Stimulated activated CD8-positive, alpha-beta memory T cell treated with anti-CD3 and anti-CD28 coated beads, Interleukin-15, amount 100 ng/mL, for 1 hour (primary cell): Measurements from ENCODE around the gene TTC3.

ENCODE experiments used
- DNase-seq: peaks from one replicate; pipeline ENCODE4 v3.0.0-alpha.2; 2020; ENCODE audit warnings: low read depth

Gene TTC3

DNA sequence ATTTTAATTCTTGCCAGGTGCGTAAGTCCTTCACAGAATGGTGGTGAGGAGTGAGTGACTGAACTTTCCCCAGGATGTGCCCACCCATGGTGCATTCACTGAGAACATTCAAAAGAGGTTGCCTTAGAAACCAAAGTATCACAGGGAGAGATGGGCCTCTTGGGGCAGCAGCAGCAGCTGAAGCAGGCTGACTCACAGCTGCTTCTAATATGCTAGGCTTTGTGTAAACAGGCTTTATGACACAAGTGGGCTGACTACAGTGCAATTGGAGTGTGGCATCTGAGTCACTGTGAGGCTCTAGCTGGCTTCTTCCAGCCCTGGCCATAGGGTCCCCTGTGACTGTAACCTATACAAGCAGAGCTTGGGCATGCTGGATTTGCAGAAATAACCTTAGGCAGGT, 12.8 kb upstream of the TTC3 start:
- DNase-seq: no peak

DNA sequence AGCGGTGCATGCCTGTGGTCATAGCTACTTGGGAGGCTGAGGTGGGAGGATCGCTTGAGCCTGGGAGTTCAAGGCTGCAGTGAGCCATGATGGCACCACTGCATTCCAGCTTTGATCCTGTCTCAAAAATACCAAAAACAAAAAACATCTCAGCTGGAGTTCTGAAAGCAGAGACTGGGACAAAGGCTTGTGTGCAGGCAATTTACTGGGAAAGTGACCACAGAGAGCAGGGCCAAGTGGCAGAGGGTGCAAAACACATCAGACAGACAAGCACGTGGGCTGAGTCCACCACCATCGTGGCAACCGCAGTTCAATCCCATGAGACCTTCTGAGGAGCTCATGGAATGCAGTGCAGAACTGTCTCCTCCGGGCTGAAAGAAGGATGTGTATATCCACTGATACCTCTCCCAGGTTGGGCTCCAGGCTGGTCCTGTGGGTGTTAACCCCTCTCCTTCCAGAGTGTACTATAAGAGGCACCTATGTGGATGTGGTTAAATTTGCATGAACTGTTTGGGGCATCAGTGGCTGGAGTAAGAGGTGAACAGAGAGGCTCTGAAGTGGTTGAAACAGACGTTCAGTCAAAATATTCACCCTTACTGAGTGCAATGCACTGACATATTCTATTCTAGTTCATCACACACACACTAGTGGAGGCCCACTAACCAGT, 11.0 kb upstream of the TTC3 start:
- DNase-seq: no peak

GRCh38 chr21:37062593-37062935, 10.5 kb upstream of the TTC3 start:
- DNase-seq: no peak

DNA sequence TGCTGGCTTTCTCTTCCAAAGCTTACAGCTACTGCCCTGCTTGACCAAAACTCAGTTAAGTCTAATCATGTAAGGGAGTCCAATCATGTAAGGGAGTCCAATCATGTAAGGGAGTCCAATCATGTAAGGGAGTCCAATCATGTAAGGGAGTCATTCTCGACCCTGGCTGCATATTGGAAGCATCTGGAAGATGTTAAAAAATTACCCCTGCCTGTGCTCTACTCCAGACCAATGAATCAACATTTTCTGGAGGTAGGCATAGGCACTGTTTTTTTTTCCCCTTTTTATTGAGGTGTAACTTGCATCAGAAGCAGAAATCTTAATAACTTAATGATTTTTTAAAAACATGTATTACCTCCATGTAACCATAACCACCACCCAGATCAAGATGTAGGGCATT, 9.6 kb upstream of the TTC3 start:
- no peak for DNase-seq

DNA sequence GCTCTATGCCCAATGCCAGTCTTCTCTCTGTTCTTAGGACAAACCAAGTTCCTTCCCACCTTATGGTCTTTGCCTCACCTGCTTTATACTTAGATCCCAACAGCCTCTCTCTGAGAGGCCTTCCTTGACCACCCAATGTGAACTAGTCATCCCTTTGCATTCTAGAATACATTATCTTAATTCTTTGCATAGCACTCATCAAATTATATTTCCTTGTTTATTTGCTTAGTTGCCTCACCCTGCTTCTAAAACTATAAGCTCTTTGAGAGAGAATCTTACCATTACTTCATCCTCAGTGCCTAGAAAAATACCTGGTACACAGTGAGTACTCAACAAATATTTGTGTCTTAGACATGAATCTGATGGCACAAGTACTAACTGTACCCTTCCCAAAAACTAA, 8.2 kb upstream of the TTC3 start:
- no peak for DNase-seq

DNA sequence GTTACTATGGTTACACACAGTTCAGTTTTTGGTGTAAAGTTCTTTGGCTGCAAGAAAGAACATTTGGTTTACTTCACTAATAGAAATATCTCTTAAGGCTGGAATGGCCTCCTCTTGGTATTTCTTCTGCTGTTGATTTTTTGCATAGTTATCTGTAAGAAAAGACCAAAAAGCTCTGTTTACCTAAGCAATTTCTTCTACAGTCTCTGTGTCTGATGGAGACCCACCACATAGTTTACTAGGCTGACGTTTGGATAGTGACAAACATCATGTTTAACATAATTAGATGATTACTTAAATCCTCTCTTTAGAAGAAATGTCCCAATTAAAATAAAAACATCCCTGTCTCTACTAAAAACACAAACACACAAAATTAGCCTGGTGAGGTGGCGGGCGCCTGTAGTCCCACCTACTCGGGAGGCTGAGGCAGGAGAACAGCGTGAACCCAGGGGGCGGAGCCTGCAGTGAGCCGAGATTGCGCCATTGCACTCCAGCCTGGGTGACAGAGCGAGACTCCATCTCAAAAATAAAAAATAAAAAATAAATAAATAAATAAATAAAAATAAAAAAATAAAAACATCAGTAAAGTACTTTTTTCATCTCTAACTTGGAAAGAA, 7.4 kb upstream of the TTC3 start:
- no peak for DNase-seq

GRCh38 chr21:37071561-37072273, 1.3 kb upstream of the TTC3 start:
- DNase-seq: no peak

DNA sequence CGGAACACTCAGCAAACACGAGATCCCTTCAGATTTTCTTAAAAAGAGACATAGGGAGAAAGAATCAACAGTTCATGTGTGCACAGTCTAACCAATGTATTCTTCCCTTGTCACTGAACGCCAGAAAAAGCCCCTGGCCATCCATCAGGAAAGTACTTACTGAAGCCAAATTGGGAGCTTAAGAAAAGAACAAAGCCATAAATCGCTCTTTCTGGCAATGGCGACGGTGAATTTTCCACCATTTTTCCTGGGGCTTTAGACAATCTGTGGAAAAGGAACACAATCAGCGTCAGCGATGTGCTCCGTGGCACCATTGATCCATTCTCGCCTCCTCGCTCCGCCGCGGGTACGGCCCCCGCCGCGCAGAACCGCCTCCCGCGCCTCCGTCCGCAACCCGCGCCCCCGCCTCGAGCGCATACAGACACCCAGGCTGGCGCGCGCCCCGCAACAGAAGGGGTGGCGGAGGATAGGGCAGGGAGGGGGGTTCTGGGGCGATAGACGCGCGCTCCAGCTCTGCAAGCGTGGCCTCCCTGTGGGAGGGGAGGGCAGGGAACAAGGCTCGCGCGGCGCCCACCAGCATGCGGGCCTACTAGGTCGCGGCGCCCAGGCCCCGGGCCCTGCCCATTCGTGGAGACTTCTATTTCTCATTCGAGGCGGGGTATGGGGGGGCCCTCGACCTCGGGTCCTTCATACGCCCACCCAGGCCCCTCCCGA, 623 bp upstream of the TTC3 start:
- DNase-seq: no peak

DNA sequence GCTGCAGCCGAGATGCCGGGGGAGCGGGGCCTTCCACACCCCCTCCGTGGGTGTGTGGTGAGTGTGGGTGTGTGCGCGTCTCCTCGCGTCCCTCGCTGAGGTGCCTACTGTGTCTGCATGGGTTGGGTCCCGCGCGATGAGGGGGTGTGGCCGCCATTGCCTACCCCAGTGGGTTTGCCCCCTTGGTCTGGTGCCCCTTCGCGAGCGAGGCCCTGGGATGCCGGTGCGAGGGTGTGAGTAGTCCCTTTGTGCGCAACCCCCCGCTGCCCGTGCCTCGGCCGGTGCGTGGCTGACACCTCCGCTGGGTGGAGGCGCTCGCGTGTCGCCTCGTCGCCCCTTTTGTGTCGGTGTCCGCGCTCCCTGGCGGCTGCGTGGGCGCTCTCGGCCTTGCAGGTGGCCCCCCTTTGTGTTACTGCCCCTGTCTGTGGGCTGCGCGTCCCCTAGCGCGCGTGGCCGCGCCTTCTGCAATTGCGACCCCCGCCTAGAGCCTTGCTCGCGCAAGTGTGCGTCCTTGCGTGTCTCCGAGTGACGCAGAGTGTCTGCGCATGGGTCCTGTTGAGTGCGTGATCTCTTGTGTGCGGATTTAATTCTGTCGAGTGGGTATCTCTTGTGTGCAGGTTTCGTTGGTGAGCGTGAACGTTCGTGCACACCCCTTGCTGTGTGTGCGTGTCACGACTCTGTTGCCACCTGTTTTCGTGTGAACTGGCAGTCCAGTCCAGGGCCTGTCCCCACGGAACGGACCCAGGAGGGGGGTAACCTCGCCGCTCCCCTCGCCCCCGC, 553 bp downstream of the TTC3 start:
- peak; percentile 35 for DNase-seq

GRCh38 chr21:37074197-37074510, 1.1 kb downstream of the TTC3 start:
- no peak for DNase-seq

GRCh38 chr21:37074546-37074945, 1.5 kb downstream of the TTC3 start:
- DNase-seq: no peak

DNA sequence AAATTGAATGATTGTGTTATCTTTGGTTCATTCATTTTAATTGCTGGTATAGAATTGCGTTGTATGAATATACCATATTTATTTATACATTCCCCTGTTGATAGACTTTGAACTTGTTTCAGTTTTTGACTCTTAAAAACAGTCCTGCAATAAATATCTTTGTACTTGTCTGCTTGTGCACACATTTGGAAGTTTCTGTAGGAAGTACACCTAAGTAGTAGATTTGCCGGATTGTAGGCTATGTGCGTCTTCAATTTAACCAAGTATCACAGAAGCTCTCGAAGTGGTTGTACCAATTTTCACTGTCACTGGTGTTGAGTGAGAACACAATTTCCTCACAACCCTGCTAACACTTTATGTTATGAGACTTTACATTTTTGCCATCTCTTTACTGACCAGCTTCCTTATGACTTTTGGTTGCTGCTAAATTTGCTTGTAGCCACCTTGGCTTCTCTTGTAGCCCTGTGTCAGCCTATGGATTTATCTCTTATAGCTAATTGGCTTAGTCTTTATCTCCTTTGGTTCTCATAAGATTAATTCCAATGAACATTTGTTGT, 2.2 kb downstream of the TTC3 start:
- DNase-seq: no peak

DNA sequence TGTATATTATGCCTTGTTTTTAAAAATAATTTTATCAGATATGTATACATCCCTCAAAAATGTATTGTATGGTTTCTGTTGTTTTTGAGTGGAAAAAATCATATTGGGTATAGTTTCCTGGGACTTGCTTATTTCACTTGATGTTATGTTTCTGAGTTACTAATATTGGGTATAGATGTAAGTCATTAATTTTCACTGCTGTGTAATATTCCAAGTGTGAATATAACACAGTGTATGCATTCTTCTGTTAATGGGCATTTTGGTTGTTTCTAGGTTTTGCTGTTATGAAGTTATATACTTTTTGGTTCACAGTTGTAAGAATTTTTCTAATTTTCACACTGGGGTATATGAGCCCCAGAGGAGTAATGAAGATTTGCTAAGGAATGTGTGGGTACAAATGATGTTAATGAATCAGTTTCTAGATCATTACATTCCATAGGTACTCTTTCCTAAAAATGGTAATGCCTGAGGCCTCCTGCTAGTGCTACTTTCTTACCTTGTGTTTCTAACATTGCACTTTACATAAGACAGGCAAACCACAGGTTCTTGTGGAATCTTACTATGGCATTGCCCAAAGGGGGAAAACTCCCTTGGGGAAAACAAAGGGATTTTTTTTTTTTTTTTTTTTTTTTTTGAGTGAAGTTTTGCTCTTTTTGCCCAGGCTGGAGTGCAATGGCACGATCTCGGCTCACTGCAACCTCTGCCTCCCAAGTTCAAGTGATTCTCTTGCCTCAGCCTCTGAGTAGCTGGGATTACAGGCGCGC, 3.2 kb downstream of the TTC3 start:
- no peak for DNase-seq

DNA sequence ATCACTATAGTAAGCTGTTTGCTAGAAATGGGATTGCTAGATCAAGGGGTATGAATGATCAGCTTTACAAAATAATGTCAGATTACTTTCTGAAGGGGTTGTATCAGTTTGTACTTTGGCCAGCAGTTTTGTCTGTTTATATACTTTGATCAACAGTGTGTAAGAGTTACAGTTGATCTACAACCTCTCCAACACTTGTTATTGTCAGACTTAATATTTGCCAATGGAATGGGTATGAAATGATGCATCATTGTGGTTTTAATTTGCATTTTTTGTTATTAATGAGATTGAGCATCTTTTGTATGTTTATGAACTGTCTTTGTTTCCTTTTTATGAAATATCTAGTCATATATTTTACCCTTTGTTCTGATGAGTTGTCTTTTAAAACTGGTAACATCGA, 4.3 kb downstream of the TTC3 start:
- no peak for DNase-seq

DNA sequence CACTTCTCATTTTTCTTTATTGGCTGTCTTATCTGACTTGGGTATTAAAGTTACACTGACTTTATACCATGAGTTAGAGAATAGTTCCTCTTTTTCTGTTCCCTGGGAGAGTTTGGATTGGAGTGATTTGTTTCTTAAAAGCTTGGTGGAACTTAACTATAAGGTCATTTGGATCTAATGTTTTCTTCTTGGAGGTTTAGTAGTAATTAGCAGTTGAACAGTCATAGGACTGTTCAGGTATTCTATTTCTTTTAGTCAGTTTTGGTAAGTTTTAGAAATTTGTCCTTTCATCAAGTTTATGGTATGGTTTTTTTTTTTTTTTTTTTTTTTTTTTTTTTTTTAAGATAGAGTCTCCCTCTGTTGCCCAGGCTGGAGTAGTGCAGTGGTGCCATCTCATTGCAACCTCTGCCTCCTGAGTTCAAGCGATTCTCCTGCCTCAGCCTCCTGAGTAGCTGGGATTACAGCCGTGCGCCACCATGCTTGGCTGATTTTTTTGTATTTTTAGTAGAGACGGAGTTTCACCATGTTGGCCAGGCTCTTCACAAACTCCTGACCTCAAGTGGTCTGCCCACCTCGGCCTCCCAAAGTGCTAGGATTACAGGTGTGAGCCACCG, 6.3 kb downstream of the TTC3 start:
- DNase-seq: no peak

- no peak for DNase-seq
These were observed 9.3 kb downstream of the TTC3 start for GRCh38 chr21:37082375-37082774.

GRCh38 chr21:37082856-37083528, 9.9 kb downstream of the TTC3 start:
- no peak for DNase-seq

- no peak for DNase-seq
These were observed 12.7 kb downstream of the TTC3 start for GRCh38 chr21:37085726-37086125.

GRCh38 chr21:37087188-37087587, 14.1 kb downstream of the TTC3 start:
- no peak for DNase-seq

DNA sequence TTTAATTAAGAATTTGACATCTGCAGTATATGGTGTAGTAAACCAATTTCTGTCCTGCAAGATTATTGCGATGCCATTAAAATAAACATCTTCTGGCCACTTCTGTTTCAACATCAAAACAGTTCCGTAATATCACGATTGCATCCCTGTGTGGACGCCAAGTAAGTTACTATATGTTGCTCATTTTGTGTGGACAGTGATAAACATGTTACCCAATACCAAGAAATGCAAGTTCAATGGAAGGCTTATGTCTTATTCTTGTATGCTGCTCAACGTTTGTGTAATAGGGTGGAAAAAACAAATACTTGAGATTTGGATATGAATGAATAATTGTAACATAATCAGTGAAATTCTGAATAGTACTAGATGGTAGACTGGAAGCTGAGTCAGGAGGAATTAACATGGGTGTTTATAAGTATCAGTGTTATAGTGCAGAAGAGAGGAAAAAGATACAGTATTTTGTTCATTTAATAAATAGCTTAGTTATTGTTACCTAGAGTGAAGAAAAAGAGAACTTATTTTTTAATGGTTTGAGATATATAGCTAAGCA, 15.2 kb downstream of the TTC3 start:
- no peak for DNase-seq
